A549 (cell line): ENCODE measurements around the gene DOK1. TPM values are rescaled to one million over a fixed set of nuclear protein-coding genes. Genes with fewer than 3 reads are reported as not detected.

ENCODE experiments used
- ATAC-seq, 2 experiments: fragments of 200-7000 bp in 1 of 2; fragments of >200 bp in 1 of 2; cut with Nextera tagmentation in 1 of 2; cut with Tn5 transposase in 1 of 2; 3 replicates each; pipeline versions ENCODE4 v1.8.0 to v1.9.1; 2018 to 2020; ENCODE audit warnings: mild to moderate bottlenecking in 1 of 2, moderate library complexity in 1 of 2
- CTCF ChIA-PET: fragments of 300-600 bp; sonication (Branson Sonifier 250); formaldehyde crosslinking; extraction: SDS; loops from one replicate; lab custom pipeline; 2021; ENCODE audit warnings: antibody characterized with exemption, inconsistent platforms; lab: Yijun Ruan, JAX
- POLR2A ChIA-PET: fragments of 350-600 bp; formaldehyde crosslinking; extraction: SDS; loops from one replicate; lab custom pipeline; 2021; ENCODE audit warnings: antibody characterized with exemption, inconsistent platforms; lab: Yijun Ruan, JAX
- DNase-seq, 2 experiments: peaks; one replicate each; pipeline versions ENCODE4 v3.0.0 to v3.0.0-alpha.2; 2011 to 2016; ENCODE audit warnings: low read depth in 1 of 2, low spot score in 1 of 2
- FAIRE-seq: peaks from 2 replicates; lab custom pipeline; 2011; peaks lifted over from hg19 to GRCh38; lab: Jason Lieb, UNC
- H3K27ac ChIP-seq, 2 experiments: fragments of >200 bp; sonication (Bioruptor Twin); formaldehyde crosslinking; 3 replicates each; pipeline ENCODE4 v1.5.1; 2016 to 2017
- H3K4me1 ChIP-seq: fragments of >200 bp; sonication (Bioruptor Twin); formaldehyde crosslinking; 3 replicates; pipeline ENCODE4 v1.6.1; 2016
- H3K4me2 ChIP-seq: fragments of >200 bp; sonication (Bioruptor Twin); formaldehyde crosslinking; 3 replicates; pipeline ENCODE4 v1.6.1; 2016
- H3K4me3 ChIP-seq: fragments of >200 bp; sonication (Bioruptor Twin); formaldehyde crosslinking; 3 replicates; pipeline ENCODE4 v1.5.1; 2016
- H3K9me3 ChIP-seq: fragments of >200 bp; sonication (Bioruptor Twin); formaldehyde crosslinking; 3 replicates; pipeline ENCODE4 v1.6.1; 2016
- ATOH8 ChIP-seq: fragments of 250-450 bp; sonication (Bioruptor Pico); IDR thresholded peaks from 2 replicates; pipeline ENCODE4 v1.5.0; 2020; ENCODE audit warnings: low read depth, mild to moderate bottlenecking, moderate library complexity
- BCL3 ChIP-seq: fragments of >200 bp; sonication (Bioruptor Twin); formaldehyde crosslinking; IDR thresholded peaks from 3 replicates; pipeline ENCODE4 v1.6.1; 2016
- CTCF ChIP-seq: fragments of >200 bp; sonication (Bioruptor Twin); formaldehyde crosslinking; IDR thresholded peaks from 3 replicates; pipeline ENCODE4 v1.5.1; 2016
- GATA3 ChIP-seq: IDR thresholded peaks from 2 replicates; pipeline ENCODE4 v1.6.1; 2012; ENCODE audit warnings: borderline replicate concordance
- HEYL ChIP-seq: fragments of 250-450 bp; sonication (Bioruptor Pico); IDR thresholded peaks from 2 replicates; pipeline ENCODE4 v1.8.0; 2021; ENCODE audit warnings: mild to moderate bottlenecking, moderate library complexity
- HMGXB4 ChIP-seq: fragments of 250-450 bp; sonication (Bioruptor Pico); IDR thresholded peaks from 2 replicates; pipeline ENCODE4 v1.5.0; 2021; ENCODE audit warnings: mild to moderate bottlenecking, moderate library complexity, borderline replicate concordance
- HOXB13 ChIP-seq: fragments of 250-450 bp; sonication (Bioruptor Pico); IDR thresholded peaks from 2 replicates; pipeline ENCODE4 v1.5.0; 2020; ENCODE audit warnings: low read depth, mild to moderate bottlenecking, moderate library complexity
- HOXB5 ChIP-seq: fragments of 250-450 bp; sonication (Bioruptor Pico); IDR thresholded peaks from 2 replicates; pipeline ENCODE4 v1.5.0; 2020; ENCODE audit warnings: mild to moderate bottlenecking, moderate library complexity
- JUNB ChIP-seq: fragments of >200 bp; sonication (Bioruptor Twin); formaldehyde crosslinking; IDR thresholded peaks from 2 replicates; pipeline ENCODE4 v1.6.1; 2016
- KDM5A ChIP-seq: fragments of 200-600 bp; sonication (generic); IDR thresholded peaks from 2 replicates; pipeline ENCODE4 v1.6.1; 2016; ENCODE audit warnings: antibody characterized with exemption, mild to moderate bottlenecking
- MAZ ChIP-seq: fragments of 150-350 bp; IDR thresholded peaks from 2 replicates; pipeline ENCODE4 v1.6.1; 2014; ENCODE audit warnings: antibody characterized with exemption, low read depth, low read length, borderline replicate concordance
- MYC ChIP-seq: IDR thresholded peaks from 2 replicates; pipeline ENCODE4 v1.6.1; 2012; ENCODE audit warnings: mild to moderate bottlenecking, inconsistent platforms, low read length, improper control_type of control experiment, borderline replicate concordance
- NPAS2 ChIP-seq: fragments of 250-450 bp; sonication (Bioruptor Pico); IDR thresholded peaks from 2 replicates; pipeline ENCODE4 v1.8.0; 2022; ENCODE audit warnings: mild to moderate bottlenecking, moderate library complexity, borderline replicate concordance
- PBX3 ChIP-seq: IDR thresholded peaks from 2 replicates; pipeline ENCODE4 v1.6.1; 2012
- PHF8 ChIP-seq: fragments of 200-600 bp; sonication (generic); IDR thresholded peaks from 2 replicates; pipeline ENCODE4 v1.6.1; 2016; ENCODE audit warnings: low read depth, mild to moderate bottlenecking, antibody characterized with exemption, moderate library complexity, borderline replicate concordance
- POLR2AphosphoS2 ChIP-seq: conservative IDR thresholded peaks from 2 replicates; pipeline ENCODE4 v1.6.1; 2012; ENCODE audit warnings: low read length, improper control_type of control experiment, inconsistent platforms
- RARB ChIP-seq: fragments of 250-450 bp; sonication (Bioruptor Pico); IDR thresholded peaks from 2 replicates; pipeline ENCODE4 v1.8.0; 2021; ENCODE audit warnings: mild to moderate bottlenecking, moderate library complexity
- SMC3 ChIP-seq: fragments of >200 bp; sonication (Bioruptor Twin); formaldehyde crosslinking; IDR thresholded peaks from 3 replicates; pipeline ENCODE4 v1.6.1; 2018; ENCODE audit warnings: inconsistent platforms
- SREBF2 ChIP-seq: fragments of 450-650 bp; IDR thresholded peaks from 2 replicates; pipeline ENCODE4 v1.6.1; 2014; ENCODE audit warnings: mild to moderate bottlenecking, moderate library complexity
- ZFP36 ChIP-seq: fragments of 450-650 bp; IDR thresholded peaks from 2 replicates; pipeline ENCODE4 v1.6.1; 2014; ENCODE audit warnings: borderline replicate concordance; ENCODE audit not compliant: partially characterized antibody
- ZNF302 ChIP-seq: fragments of 250-450 bp; sonication (Bioruptor Pico); IDR thresholded peaks from 2 replicates; pipeline ENCODE4 v1.9.0; 2021; ENCODE audit warnings: inconsistent platforms, mild to moderate bottlenecking, moderate library complexity
- ZSCAN20 ChIP-seq: fragments of 250-450 bp; sonication (Bioruptor Pico); IDR thresholded peaks from 2 replicates; pipeline ENCODE4 v1.8.0; 2022; ENCODE audit warnings: mild to moderate bottlenecking, moderate library complexity
- WGBS: methylation state at CpG from one replicate; pipeline ENCODE4 v1.1.6; 2017; ENCODE audit errors: missing lambda C conversion rate; 5-methylcytosine and 5-hydroxymethylcytosine counted together
- polyA plus RNA-seq, 4 experiments: library from polyadenylated mRNA; depleted of rRNA in 3 of 4; stranded (reverse); fragments of >200 nt; fragmentation: RNase III in 1 of 4; extraction: RNeasy Plus Mini Kit Qiagen cat#74134 plus additional on column Dnase treatment in 1 of 4; gene quantifications; 2 replicates in 3 of 4; 3 replicates in 1 of 4; pipeline ENCODE4 v1.2.3, GENCODE V29; 2011 to 2017

DOK1 gene
- polyA plus RNA-seq, 2 of the 4 experiments (the other 2 are of a cell fraction), result 4.0 to 5.0 TPM

- TF ChIP-seq HOXB13 (no peak), HMGXB4 (CRISPR knock-in tag) (no peak)
Measured at GRCh38 chr2:74569686-74570085, 15.2 kb downstream of the DOK1 start (continued).

GRCh38 chr2:74571058-74571457 is 16.5 kb downstream of the DOK1 start:
- no peak for TF ChIP-seq NPAS2
- no peak for TF ChIP-seq ZSCAN20 (CRISPR knock-in tag)
- TF ChIP-seq POLR2AphosphoS2, result no peak
- no peak for TF ChIP-seq ATOH8
- no peak for TF ChIP-seq SMC3
- no peak for TF ChIP-seq CTCF
- no peak for TF ChIP-seq GATA3
- TF ChIP-seq HOXB5 (CRISPR knock-in tag), result no peak
- TF ChIP-seq BCL3, result no peak
- no peak for TF ChIP-seq MAZ
- TF ChIP-seq SREBF2, result no peak
- no peak for TF ChIP-seq KDM5A
- TF ChIP-seq HEYL (CRISPR knock-in tag), result no peak
- no peak for TF ChIP-seq JUNB
- no peak for TF ChIP-seq ZFP36
- no peak for TF ChIP-seq ZNF302 (CRISPR knock-in tag)
- no peak for TF ChIP-seq MYC
- TF ChIP-seq PBX3, result no peak
- TF ChIP-seq PHF8, result no peak
- TF ChIP-seq RARB, result no peak
- no peak for DNase-seq
- no peak overlapping the region for H3K27ac ChIP-seq
- ChIA-PET POLR2A (no interaction called here), CTCF (interaction anchor here (0.8 to 17.2 kb wide), 3 partner anchors 13 to 20 kb away, joined by 3 to 181 read pairs (median 6); no protein-coding TSS in a partner anchor)
- no peak for FAIRE-seq
- no peak overlapping the region for H3K4me3 ChIP-seq
- H3K9me3 ChIP-seq, result no peaks in the 10 kb centered on the region
- no peak overlapping the region for H3K4me2 ChIP-seq
- ATAC-seq, result no peak
- no peaks in the 10 kb centered on the region for H3K4me1 ChIP-seq
- WGBS, result 82% methylated on average over 1 of the region's 1 CpG
